SK-N-SH treated with all-trans-retinoic acid at 6 μM for 48 hours (cell line): ENCODE measurements around the gene AKAP14.

Experiments used
- ATAC-seq: fragments of 200-7000 bp; cut with Tn5 transposase; 3 replicates; pipeline ENCODE4 v1.9.1; 2020; ENCODE audit warnings: mild to moderate bottlenecking, moderate library complexity
- ARNTL ChIP-seq: fragments of 450-650 bp; formaldehyde crosslinking; IDR thresholded peaks from 2 replicates; pipeline ENCODE4 v1.5.0; 2020; ENCODE audit warnings: low read depth, mild to moderate bottlenecking, moderate library complexity, borderline replicate concordance
- BACH2 ChIP-seq: fragments of 250-450 bp; sonication (Bioruptor Pico); IDR thresholded peaks from 2 replicates; pipeline ENCODE4 v1.9.0; 2021; ENCODE audit warnings: mild to moderate bottlenecking, borderline replicate concordance
- CSDC2 ChIP-seq: fragments of 250-450 bp; sonication (Bioruptor Pico); IDR thresholded peaks from 2 replicates; pipeline ENCODE4 v1.5.0; 2020; ENCODE audit warnings: mild to moderate bottlenecking, moderate library complexity
- ISL1 ChIP-seq: fragments of 250-450 bp; sonication (Bioruptor Pico); IDR thresholded peaks from 2 replicates; pipeline ENCODE4 v2.1.2; 2022; ENCODE audit warnings: mild to moderate bottlenecking, moderate library complexity
- OSR1 ChIP-seq: fragments of 250-450 bp; sonication (Bioruptor Pico); IDR thresholded peaks from 2 replicates; pipeline ENCODE4 v1.8.0; 2022; ENCODE audit warnings: moderate library complexity, mild to moderate bottlenecking, inconsistent platforms
- SNAI2 ChIP-seq: fragments of 250-450 bp; sonication (Bioruptor Pico); IDR thresholded peaks from 2 replicates; pipeline ENCODE4 v1.5.0; 2020; ENCODE audit warnings: mild to moderate bottlenecking, moderate library complexity
- TCF4 ChIP-seq: fragments of 250-450 bp; sonication (Bioruptor Pico); IDR thresholded peaks from 2 replicates; pipeline ENCODE4 v1.8.0; 2021; ENCODE audit warnings: mild to moderate bottlenecking, moderate library complexity, borderline replicate concordance
- ZC3H10 ChIP-seq: fragments of 250-450 bp; sonication (Bioruptor Pico); IDR thresholded peaks from 2 replicates; pipeline ENCODE4 v1.5.1; 2021; ENCODE audit warnings: mild to moderate bottlenecking, moderate library complexity
- ZFP30 ChIP-seq: fragments of 450-650 bp; formaldehyde crosslinking; IDR thresholded peaks from 2 replicates; pipeline ENCODE4 v1.5.0; 2022; ENCODE audit warnings: mild to moderate bottlenecking, moderate library complexity
- ZNF565 ChIP-seq: fragments of 450-650 bp; formaldehyde crosslinking; conservative IDR thresholded peaks from 2 replicates; pipeline ENCODE4 v1.5.0; 2020; ENCODE audit warnings: low read depth, mild to moderate bottlenecking, moderate library complexity
- ZNF70 ChIP-seq: fragments of 450-650 bp; formaldehyde crosslinking; IDR thresholded peaks from 2 replicates; pipeline ENCODE4 v1.5.0; 2020; ENCODE audit warnings: mild to moderate bottlenecking, moderate library complexity
- ZNF8 ChIP-seq: fragments of 450-650 bp; formaldehyde crosslinking; IDR thresholded peaks from 2 replicates; pipeline ENCODE4 v1.5.0; 2020; ENCODE audit warnings: mild to moderate bottlenecking, moderate library complexity
- TF ChIP-seq, protein P1 (sequence below): fragments of 250-450 bp; sonication (Bioruptor Pico); IDR thresholded peaks from 2 replicates; pipeline ENCODE4 v1.5.0; 2020; ENCODE audit warnings: mild to moderate bottlenecking, moderate library complexity
- TF ChIP-seq, protein P2 (sequence below): fragments of 250-450 bp; sonication (Bioruptor Pico); IDR thresholded peaks from 2 replicates; pipeline ENCODE4 v1.5.1; 2020; ENCODE audit warnings: low read depth, mild to moderate bottlenecking, moderate library complexity
- TF ChIP-seq, protein P3 (sequence below): fragments of 250-450 bp; sonication (Bioruptor Pico); IDR thresholded peaks from 2 replicates; pipeline ENCODE4 v1.8.0; 2020; ENCODE audit warnings: mild to moderate bottlenecking, moderate library complexity, borderline replicate concordance
- TF ChIP-seq, protein P4 (sequence below): fragments of 250-450 bp; sonication (Bioruptor Pico); IDR thresholded peaks from 2 replicates; pipeline ENCODE4 v1.5.1; 2021; ENCODE audit warnings: mild to moderate bottlenecking, moderate library complexity

Gene AKAP14

DNA sequence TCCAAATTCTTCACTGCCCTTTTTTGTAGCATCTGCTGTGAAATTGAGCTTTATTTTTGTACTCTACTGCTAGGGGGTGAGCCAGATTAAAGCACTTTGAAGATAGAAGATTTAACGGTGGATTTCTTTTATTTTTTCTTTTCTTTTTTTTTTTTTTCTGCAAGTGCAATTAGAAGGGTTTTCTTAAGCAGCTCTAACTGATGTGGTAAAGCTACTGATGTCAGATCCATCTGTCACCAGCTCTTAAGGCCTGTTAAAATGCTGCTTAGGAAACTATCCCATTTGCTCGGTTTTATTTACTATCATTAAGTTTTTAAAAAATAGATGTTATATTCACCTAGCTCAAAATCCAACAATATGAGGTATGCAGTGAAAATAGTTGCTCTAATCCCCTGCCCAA lies 17.0 kb upstream of the AKAP14 start:
- TF ChIP-seq ISL1 (CRISPR knock-in tag): no peak
- ATAC-seq: no peak

DNA sequence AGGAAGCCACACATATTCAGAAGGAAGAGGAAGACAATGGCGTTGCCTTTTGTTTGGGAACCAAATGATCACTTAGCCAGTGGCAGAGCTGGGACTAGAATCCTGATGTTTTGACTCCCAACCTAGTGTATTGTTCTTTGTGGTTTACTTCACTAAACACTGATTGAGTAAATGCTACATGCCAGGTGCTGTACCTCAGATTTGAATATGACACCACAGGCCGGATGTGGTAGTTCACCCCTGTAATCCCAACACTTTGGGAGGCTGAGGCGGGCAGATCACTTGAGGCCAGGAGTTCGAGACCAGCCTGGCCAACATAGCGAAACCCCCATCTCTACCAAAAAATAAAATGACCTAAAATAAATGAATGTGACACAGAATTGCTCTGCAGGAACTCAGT lies 15.6 kb upstream of the AKAP14 start:
- TF ChIP-seq ZFP30 (CRISPR knock-in tag): no peak
- TF ChIP-seq SNAI2: no peak
- TF ChIP-seq ZC3H10: no peak
- TF ChIP-seq, protein P1, sequence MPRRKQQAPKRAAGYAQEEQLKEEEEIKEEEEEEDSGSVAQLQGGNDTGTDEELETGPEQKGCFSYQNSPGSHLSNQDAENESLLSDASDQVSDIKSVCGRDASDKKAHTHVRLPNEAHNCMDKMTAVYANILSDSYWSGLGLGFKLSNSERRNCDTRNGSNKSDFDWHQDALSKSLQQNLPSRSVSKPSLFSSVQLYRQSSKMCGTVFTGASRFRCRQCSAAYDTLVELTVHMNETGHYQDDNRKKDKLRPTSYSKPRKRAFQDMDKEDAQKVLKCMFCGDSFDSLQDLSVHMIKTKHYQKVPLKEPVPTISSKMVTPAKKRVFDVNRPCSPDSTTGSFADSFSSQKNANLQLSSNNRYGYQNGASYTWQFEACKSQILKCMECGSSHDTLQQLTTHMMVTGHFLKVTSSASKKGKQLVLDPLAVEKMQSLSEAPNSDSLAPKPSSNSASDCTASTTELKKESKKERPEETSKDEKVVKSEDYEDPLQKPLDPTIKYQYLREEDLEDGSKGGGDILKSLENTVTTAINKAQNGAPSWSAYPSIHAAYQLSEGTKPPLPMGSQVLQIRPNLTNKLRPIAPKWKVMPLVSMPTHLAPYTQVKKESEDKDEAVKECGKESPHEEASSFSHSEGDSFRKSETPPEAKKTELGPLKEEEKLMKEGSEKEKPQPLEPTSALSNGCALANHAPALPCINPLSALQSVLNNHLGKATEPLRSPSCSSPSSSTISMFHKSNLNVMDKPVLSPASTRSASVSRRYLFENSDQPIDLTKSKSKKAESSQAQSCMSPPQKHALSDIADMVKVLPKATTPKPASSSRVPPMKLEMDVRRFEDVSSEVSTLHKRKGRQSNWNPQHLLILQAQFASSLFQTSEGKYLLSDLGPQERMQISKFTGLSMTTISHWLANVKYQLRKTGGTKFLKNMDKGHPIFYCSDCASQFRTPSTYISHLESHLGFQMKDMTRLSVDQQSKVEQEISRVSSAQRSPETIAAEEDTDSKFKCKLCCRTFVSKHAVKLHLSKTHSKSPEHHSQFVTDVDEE (CRISPR knock-in tag): no peak
- no peak for ATAC-seq

DNA sequence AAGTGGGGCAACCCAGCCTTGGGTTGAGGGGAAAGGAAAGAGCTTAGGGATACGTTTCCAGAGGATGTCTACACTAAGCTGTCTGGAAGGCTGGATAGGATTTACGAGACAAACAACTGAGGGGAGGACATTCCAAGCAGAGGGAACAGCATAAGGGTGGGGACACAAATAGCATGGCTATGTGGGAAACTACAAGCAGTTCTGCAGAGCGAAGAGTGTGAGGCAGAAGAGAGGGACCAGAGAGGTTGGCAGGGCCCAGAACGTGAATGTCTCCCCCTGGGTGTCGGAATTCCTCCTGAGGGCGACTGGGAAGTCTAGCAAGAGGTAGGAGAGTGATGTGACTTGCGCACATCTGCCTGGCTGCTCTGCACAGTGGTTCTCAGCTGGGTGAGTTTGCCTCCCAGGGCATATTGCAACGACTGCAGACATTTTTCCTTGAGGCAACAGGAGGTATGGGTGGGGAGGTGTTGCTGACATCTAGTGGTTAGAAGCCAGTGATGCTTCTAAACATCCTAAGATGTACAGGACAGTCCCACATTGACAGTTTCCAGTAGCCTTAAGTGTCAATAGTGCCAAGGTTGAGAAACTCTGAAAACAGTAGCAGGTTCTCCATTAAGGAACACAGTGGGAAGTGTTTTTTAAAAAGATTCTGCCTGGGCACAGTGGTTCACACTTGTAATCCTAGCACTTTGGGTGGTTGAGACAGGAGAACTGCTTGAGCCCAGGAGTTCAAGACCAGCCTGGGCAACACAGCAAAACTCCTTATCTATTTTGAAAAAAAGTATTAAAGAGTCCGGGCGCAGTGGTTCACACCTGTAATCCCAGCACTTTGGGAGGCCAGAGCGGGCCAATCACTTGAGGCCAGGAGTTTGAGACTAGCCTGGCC lies 14.9 kb upstream of the AKAP14 start:
- no peak for TF ChIP-seq ZNF565
- TF ChIP-seq, protein P2, sequence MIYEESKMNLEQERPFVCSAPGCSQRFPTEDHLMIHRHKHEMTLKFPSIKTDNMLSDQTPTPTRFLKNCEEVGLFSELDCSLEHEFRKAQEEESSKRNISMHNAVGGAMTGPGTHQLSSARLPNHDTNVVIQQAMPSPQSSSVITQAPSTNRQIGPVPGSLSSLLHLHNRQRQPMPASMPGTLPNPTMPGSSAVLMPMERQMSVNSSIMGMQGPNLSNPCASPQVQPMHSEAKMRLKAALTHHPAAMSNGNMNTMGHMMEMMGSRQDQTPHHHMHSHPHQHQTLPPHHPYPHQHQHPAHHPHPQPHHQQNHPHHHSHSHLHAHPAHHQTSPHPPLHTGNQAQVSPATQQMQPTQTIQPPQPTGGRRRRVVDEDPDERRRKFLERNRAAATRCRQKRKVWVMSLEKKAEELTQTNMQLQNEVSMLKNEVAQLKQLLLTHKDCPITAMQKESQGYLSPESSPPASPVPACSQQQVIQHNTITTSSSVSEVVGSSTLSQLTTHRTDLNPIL (CRISPR knock-in tag): no peak
- TF ChIP-seq, protein P3, sequence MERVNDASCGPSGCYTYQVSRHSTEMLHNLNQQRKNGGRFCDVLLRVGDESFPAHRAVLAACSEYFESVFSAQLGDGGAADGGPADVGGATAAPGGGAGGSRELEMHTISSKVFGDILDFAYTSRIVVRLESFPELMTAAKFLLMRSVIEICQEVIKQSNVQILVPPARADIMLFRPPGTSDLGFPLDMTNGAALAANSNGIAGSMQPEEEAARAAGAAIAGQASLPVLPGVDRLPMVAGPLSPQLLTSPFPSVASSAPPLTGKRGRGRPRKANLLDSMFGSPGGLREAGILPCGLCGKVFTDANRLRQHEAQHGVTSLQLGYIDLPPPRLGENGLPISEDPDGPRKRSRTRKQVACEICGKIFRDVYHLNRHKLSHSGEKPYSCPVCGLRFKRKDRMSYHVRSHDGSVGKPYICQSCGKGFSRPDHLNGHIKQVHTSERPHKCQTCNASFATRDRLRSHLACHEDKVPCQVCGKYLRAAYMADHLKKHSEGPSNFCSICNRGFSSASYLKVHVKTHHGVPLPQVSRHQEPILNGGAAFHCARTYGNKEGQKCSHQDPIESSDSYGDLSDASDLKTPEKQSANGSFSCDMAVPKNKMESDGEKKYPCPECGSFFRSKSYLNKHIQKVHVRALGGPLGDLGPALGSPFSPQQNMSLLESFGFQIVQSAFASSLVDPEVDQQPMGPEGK (CRISPR knock-in tag): no peak
- peak; percentile 99 for ATAC-seq

DNA sequence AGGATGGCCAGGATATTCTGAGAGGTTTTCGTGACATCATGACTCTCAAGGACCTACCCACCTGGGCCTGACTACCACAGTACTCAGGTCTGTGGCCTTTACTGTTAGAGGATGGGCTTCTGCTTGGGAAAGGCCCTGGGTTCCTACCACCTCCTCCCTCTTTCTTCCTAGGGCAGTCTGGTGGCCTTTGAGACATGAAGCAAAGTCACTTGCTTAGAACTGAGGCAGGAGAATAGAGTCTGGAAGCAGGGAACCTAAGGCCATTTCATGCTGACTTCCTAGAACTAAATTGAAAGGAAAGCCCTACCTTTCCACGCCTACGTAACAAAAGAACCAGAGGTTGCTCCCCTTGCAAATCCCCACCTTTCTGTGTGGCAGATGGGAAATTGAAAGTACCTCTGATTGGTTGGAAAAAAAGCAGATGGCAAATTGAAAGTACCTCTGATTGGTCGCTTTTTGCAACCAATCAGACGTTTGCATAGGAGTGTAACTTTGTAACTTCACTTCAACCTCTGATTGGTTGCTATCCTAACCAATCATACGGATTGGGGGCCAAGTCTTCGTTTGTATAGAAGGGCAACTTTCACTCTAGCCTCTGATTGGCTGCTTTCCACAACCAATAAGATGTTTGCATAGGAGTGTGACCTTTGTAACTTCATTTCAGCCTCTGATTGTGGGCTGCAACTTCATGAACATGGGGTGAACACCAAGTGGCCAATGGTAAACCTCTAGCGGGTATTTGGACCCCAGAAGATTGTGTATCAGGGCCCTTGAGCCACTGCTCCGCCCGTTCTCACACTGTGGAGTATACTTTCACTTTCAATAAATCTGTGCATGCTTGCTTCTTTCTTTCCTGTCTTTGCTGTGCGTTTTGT lies 9.9 kb upstream of the AKAP14 start:
- ATAC-seq: peak; percentile 41
- TF ChIP-seq ZNF8 (CRISPR knock-in tag): no peak
- no peak for TF ChIP-seq TCF4 (CRISPR knock-in tag)
- no peak for TF ChIP-seq ARNTL (CRISPR knock-in tag)
- TF ChIP-seq, protein P4, sequence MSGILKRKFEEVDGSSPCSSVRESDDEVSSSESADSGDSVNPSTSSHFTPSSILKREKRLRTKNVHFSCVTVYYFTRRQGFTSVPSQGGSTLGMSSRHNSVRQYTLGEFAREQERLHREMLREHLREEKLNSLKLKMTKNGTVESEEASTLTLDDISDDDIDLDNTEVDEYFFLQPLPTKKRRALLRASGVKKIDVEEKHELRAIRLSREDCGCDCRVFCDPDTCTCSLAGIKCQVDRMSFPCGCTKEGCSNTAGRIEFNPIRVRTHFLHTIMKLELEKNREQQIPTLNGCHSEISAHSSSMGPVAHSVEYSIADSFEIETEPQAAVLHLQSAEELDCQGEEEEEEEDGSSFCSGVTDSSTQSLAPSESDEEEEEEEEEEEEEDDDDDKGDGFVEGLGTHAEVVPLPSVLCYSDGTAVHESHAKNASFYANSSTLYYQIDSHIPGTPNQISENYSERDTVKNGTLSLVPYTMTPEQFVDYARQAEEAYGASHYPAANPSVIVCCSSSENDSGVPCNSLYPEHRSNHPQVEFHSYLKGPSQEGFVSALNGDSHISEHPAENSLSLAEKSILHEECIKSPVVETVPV: no peak
- no peak for TF ChIP-seq CSDC2 (CRISPR knock-in tag)
- no peak for TF ChIP-seq ZNF565
- no peak for TF ChIP-seq ZC3H10
- no peak for TF ChIP-seq SNAI2
- no peak for TF ChIP-seq ISL1 (CRISPR knock-in tag)
- TF ChIP-seq OSR1 (CRISPR knock-in tag): no peak
- TF ChIP-seq BACH2 (CRISPR knock-in tag): no peak
- TF ChIP-seq ZNF70 (CRISPR knock-in tag): no peak
- TF ChIP-seq, protein P1 (CRISPR knock-in tag): no peak
